GM20000 (cell line): ENCODE measurements around the gene KCP.

Experiments used
- DNase-seq: peaks from one replicate; pipeline ENCODE4 v3.0.0; 2012; ENCODE audit warnings: low spot score
- CTCF ChIP-seq: IDR thresholded peaks from 2 replicates; pipeline ENCODE4 v1.5.1; 2012; ENCODE audit warnings: mild to moderate bottlenecking, control low read depth; ENCODE audit errors: extremely low read depth, missing control alignments

The KCP gene

GRCh38 chr7:128833148-128833945 lies 77.2 kb downstream of the KCP start:
- TF ChIP-seq CTCF, result no peak
- no peak for DNase-seq

DNA sequence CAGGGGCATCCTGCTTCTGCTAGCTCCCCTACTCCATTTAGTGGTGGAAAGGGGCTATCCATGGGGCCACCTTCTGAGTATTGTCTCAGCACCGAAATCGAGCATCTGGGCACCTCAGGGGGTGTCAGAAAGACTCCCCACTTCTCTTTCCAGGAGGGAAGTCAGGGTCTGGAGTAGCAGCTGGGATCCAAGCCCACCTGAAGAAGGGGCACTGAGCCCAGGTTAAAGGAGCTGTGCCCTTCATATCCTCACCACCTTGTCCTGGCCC lies 77.7 kb downstream of the KCP start:
- no peak for DNase-seq
- TF ChIP-seq CTCF, result no peak

DNA sequence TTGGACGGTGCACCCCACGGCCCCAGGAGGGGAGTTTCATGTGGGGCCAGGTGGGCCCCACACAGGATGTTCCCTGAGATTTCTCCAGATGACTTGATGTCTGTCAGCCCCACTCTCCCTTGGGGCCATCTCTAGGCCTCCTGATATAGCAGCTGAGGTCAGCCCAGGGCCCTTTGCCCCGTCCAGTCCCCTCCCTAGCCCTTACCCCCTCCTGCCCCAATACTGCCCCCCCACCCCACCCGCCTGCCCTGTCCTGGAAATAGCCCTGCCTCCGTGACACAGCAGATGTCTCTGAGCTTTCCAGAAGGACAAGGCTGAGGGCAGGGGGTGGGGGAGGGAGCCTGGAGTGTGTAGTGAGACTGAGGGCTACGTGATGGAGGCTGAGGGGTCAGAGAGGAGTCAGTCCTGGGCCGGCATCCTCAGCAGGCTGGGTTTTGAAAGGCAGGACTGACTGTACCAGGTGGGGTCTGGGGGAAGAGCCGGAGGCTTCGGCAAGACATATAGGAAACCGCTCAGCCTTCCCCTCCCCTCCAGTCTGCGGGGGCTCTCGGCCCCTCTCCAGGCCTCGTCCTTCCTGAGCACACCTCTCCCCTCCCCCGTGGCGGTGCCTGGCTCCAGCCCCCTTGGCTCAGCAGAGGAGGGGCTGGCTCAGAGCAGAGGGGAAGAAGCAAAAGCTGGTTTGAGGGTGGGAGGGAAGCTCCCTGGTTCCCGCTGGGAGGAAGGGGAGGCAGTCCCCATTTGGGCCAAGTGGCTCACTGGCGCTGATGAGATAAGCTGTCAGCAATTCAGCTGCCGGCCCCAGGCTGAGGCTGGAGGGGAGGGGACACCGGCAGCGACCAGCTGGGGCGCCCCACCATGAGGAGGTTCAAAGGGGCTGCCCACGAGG lies 78.3 kb downstream of the KCP start:
- DNase-seq, result peak; percentile 54
- TF ChIP-seq CTCF, result no peak

GRCh38 chr7:128831178-128831993 lies 79.1 kb downstream of the KCP start:
- peak; percentile 59 for DNase-seq
- no peak for TF ChIP-seq CTCF

GRCh38 chr7:128830231-128831177 lies 80.0 kb downstream of the KCP start, which contains the start of gene FLNC:
FLNC (plus strand) TSS chr7:128830406; CDS start chr7:128830638, 232 bp downstream.
- TF ChIP-seq CTCF, result no peak
- peak; percentile 52 for DNase-seq

DNA sequence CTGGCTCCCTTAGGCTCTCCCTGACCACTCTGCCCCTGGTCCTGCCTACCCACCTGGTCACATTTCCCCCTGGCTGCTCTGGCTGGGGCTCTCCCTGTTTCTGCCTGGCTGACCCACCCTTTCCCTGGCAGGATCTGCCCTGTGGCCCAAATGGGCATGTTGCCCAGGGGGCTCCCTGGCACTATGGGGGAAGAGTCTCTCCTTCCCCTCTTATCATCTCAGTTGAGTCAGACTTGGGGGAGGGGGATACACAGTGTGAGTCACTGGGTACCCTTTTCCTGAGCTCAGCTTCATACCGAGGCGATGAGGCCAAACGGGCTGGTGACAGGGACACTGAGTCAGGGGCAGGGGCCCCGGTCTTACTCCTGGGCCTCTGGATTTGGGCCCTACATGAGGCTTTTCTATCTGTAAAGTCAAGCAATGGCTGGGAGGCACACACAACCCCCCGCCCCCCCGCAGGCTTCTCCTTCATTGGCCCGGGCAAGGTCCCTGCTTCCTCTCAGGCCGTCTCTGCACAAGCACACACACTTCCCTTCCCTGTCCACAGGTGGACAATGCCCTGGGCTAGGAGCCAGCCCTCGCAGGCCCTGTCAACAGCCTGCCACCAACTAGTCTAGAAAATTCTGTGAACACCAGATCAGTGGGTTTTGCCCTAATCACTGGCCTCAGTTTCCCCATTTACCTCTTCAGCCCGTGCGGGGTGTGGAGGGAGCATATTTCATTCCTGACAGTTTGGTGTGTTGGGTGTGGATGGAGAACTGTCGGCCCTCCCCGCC lies 80.9 kb downstream of the KCP start:
- TF ChIP-seq CTCF, result no peak
- no peak for DNase-seq
